Activated naive CD4-positive, alpha-beta T cell treated with Interleukin-2 at 50 U/mL for 16 hours (primary cell): ENCODE data around the gene KIF5C.

ENCODE experiments used
- DNase-seq: peaks from one replicate; pipeline ENCODE4 v3.0.0-alpha.2; 2020

KIF5C gene

GRCh38 chr2:149056541-149057255 is 181.7 kb downstream of the KIF5C start:
- DNase-seq = no peak

DNA sequence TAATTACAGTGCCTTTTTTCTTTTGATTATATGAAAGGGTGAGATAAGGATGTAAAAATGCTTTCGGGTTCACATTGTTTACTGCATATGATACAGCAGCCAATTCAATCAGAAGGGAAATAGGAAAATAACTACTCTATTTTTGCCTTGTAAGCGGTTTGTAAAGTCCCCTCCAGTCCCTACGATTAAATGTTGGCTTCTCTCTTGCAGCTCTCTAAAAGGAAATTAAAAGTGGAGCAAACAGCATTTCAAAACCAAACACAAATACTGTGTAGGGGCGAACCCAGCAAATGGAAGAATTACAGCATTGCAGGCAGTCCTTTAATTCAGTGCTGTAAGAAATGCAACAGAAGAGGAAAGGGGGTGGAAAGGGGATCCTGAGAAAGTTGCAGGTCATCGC is 182.4 kb downstream of the KIF5C start:
- DNase-seq = no peak

DNA sequence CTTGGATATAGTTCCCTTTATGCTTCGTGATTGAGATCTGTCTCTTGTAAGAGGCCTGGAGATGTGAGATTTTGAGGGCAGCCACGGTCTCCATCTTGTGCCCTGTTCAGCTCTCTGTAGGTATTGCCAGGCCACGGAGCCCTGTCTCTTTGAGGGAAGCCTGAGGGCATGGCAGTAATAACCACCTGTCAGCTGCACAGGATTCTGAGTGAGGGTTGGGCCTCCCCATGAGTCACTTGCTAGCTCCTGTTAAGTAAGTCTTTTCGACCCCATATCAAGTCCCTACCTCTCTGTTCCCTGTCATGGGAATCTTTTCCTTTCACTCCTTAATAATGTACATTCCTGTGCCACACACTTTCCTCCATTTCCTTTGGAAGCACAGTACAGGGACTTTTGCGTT is 183.9 kb downstream of the KIF5C start:
- no peak for DNase-seq

- no peak for DNase-seq
Measured at GRCh38 chr2:149059822-149060221, 184.8 kb downstream of the KIF5C start.

- no peak for DNase-seq
Measured at GRCh38 chr2:149061133-149061745, 186.2 kb downstream of the KIF5C start.

DNA sequence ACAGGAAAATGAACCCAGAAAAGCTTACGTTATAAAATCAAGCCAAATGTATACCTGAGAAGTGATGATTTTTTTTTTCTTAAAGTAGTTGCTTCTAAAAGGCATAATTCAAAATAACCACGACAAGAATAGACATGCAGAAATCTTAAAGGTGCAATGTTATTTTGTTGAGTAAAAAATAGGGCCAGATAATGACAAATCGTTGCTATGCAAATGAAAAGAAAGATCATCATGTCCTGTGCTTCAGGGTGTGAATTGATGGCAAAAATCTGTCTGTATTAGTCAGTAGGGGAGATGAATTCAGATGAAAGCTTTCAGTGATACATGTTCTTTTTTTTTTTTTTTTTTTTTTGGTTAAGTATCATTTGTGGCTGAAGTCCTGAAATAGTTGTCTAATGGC is 187.5 kb downstream of the KIF5C start:
- DNase-seq = no peak

DNA sequence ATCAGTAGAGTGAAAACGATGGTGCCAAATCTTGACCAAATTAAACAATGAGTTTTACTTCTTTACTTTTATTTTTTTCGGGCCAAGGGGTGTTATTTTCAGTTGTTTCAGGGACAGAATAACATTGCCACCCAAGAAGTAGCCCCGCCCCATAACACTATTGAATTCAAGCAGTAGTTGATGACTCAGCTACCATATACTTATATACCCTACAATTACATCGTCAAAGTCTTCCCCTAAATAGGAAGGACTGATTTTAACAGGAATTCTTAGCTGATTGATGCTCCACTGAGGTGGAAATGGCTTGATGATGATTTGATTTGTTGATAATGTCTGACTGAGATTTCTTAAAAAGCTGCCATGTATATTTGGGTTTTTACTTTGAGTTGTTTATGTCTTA is 188.2 kb downstream of the KIF5C start:
- no peak for DNase-seq

DNA sequence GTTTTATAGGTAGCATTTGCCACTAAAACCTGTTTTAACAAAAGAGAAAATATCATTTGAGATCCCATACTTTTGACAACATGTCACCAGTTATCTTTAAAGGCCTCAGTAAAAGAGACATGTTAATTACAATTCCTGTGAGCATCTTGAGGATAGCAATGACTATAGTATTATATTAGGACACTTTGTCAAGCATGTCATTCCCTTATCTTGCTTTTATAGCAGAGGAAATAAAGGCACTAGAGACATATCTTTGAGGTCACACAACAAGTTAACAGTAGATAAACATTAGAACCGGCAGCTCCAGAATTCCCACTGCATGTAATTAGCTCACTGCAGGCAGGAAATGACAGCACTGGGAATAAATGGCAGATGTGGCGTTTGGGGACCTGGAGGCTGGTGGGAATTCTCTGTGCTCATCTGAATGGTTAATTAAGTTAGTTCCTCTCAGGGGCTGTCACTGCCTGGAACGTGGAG is 189.4 kb downstream of the KIF5C start:
- DNase-seq = no peak

- DNase-seq = no peak
Measured at GRCh38 chr2:149064856-149065630, 190.0 kb downstream of the KIF5C start.

DNA sequence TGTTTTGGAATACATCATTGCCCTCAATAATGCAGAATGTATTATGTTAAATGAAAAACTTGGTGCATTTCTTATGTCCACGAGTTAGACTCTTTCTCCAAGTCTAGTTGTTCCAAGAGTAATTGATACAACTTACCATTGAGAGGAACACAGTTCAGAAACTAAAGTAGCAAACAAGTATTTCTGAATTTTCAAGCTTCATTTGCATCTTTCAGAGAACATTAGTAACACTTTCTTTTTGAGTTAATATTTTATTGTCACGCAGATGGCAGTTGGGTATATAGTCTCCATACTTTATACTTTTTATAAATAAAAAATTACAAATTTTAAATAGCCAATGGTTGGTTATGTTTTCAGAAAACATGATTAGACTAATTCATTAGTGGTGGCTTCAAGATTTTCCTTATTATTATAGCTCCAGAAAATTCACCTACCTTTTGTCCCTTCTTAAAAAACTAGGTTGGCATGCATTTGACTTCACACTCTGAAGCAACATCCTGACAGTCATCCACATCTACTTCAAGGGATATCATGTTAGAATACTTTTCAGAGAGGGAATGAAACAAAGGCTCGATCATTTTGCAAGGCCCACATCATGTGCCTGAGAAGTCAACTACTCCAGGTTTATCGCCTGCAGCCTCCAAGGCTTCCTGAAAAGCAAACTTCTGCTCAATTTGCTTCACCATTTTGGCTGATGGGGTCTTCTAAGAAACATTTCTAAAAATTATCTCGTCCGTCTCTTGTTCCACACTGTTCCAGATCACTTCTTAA is 193.4 kb downstream of the KIF5C start:
- DNase-seq = no peak

- peak; percentile 22 for DNase-seq
Measured at GRCh38 chr2:149068996-149069888, 194.2 kb downstream of the KIF5C start.

- DNase-seq = no peak
Measured at GRCh38 chr2:149070681-149071320, 195.8 kb downstream of the KIF5C start.

GRCh38 chr2:149075105-149075504 is 200.1 kb downstream of the KIF5C start:
- DNase-seq = no peak

DNA sequence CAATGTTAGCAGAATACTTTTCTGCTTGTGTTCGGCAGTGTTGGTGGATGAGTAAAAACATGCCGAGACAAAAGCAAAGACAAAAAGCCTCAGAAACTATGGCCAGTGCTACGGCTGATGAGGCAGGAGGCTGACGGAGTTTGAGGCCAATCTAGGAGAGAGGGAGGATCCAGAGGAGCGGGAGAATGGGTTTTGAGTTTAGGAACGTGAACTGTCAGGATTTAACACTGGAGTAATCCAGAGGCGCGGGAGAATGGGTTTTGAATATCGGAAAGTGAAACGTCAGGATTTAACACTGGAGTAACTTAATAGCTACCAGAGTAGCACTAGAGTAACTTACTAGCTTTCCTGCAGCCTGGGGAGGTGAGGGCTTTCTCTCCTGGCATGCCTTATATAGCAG is 200.8 kb downstream of the KIF5C start:
- no peak for DNase-seq
